Measurements from ENCODE around the gene ATP8B4. TPM values are rescaled to one million over a fixed set of nuclear protein-coding genes. Genes with fewer than 3 reads are reported as not detected.
"Not testable (repeated sequence)": the region's sequence is repeated elsewhere in the genome, so short reads cannot be mapped to it uniquely, and the experiment has no call there.

The ATP8B4 gene
- total RNA-seq, 1 donor from 2014 or later, result 0.98 TPM

- TF ChIP-seq, protein P1, sequence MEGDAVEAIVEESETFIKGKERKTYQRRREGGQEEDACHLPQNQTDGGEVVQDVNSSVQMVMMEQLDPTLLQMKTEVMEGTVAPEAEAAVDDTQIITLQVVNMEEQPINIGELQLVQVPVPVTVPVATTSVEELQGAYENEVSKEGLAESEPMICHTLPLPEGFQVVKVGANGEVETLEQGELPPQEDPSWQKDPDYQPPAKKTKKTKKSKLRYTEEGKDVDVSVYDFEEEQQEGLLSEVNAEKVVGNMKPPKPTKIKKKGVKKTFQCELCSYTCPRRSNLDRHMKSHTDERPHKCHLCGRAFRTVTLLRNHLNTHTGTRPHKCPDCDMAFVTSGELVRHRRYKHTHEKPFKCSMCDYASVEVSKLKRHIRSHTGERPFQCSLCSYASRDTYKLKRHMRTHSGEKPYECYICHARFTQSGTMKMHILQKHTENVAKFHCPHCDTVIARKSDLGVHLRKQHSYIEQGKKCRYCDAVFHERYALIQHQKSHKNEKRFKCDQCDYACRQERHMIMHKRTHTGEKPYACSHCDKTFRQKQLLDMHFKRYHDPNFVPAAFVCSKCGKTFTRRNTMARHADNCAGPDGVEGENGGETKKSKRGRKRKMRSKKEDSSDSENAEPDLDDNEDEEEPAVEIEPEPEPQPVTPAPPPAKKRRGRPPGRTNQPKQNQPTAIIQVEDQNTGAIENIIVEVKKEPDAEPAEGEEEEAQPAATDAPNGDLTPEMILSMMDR (IDR thresholded peaks at IDR 0.05; ENCODE audit: unreplicated experiment), result no peak
- Mint-ChIP-seq H3K36me3 (ENCODE audit: insufficient read depth) (no peaks in the 10 kb centered on the region), H3K4me3 (ENCODE audit: low read depth) (no peak overlapping the region), H3K4me1 (ENCODE audit: low read depth) (no peaks in the 10 kb centered on the region), H3K27me3 (no peaks in the 10 kb centered on the region), H3K9me3 (ENCODE audit: low read depth) (peaks cover 3% of the 10 kb centered on the region), H3K27ac (no peak overlapping the region)
- DNase-seq (ENCODE audit: low spot score, unreplicated experiment), result no peak
These were observed 15.5 kb upstream of the ATP8B4 start for GRCh38 chr15:50134524-50135024.

- H3K4me3 Mint-ChIP-seq (ENCODE audit: low read depth); H3K4me1 Mint-ChIP-seq (ENCODE audit: low read depth); H3K27ac Mint-ChIP-seq; H3K36me3 Mint-ChIP-seq (ENCODE audit: insufficient read depth); DNase-seq (ENCODE audit: low spot score, unreplicated experiment); H3K9me3 Mint-ChIP-seq (ENCODE audit: low read depth); H3K27me3 Mint-ChIP-seq: not testable (repeated sequence)
These were observed 13.4 kb upstream of the ATP8B4 start for GRCh38 chr15:50132251-50132984.

GRCh38 chr15:50131617-50132016 is 12.6 kb upstream of the ATP8B4 start:
- Mint-ChIP-seq H3K27me3 (no peaks in the 10 kb centered on the region), H3K36me3 (ENCODE audit: insufficient read depth) (no peaks in the 10 kb centered on the region), H3K27ac (no peak overlapping the region), H3K4me1 (ENCODE audit: low read depth) (no peaks in the 10 kb centered on the region), H3K4me3 (ENCODE audit: low read depth) (no peak overlapping the region), H3K9me3 (ENCODE audit: low read depth) (peaks cover 3% of the 10 kb centered on the region)
- TF ChIP-seq, protein P1 (IDR thresholded peaks at IDR 0.05; ENCODE audit: unreplicated experiment), result no peak
- DNase-seq (ENCODE audit: low spot score, unreplicated experiment), result no peak

DNA sequence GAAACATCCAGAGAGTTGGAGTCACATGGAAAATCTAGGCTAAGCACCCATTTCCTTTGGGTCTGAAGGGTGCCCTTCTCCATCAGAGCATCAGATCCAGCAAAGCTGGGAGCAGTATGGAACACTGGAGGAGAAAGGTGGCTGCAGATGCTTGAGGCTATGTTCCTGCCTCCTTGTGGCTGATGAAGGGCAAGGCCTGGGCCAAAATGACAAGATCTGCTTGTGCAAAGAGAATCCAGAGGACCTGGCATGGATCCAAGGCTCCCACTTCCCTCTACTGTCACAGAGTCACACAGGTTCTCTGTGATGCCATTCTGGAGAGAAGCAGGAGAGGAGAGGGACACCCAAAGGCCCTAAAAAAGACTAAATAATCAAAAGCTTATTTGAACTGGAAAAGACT is 9.2 kb upstream of the ATP8B4 start:
- TF ChIP-seq, protein P1 (IDR thresholded peaks at IDR 0.05; ENCODE audit: unreplicated experiment), result no peak
- no peak overlapping the region for H3K27ac Mint-ChIP-seq
- H3K36me3 Mint-ChIP-seq (ENCODE audit: insufficient read depth), result no peaks in the 10 kb centered on the region
- DNase-seq (ENCODE audit: low spot score, unreplicated experiment), result no peak
- no peaks in the 10 kb centered on the region for H3K27me3 Mint-ChIP-seq
- no peaks in the 10 kb centered on the region for H3K4me1 Mint-ChIP-seq (ENCODE audit: low read depth)
- no peak overlapping the region for H3K4me3 Mint-ChIP-seq (ENCODE audit: low read depth)
- H3K9me3 Mint-ChIP-seq (ENCODE audit: low read depth), result peaks cover 9% of the 10 kb centered on the region

DNA sequence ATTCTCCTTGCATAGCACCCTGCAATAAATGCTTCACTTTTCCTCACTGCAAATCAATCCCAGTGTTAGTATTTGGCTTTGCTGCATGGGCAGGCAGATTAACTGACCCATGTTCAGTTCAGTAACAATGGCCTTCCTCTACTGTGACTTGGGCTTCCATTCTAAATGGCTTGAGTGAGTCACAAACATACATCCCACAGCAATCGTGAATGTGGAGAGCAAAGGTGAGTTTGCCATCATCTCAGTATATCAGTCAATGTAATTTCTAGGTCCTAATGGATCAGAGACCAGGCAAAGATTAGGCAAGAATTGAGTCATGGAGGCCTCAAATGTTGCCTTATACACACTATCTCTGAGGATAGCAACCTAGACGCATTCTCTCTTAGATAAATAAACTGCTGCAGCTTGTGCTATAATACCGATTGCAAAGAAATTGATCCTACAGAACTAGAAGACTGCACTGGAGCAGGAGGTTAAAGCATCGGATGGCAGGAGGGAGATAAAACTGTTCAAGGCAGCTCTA is 8.3 kb upstream of the ATP8B4 start:
- H3K36me3 Mint-ChIP-seq (ENCODE audit: insufficient read depth), result no peaks in the 10 kb centered on the region
- no peak overlapping the region for H3K4me3 Mint-ChIP-seq (ENCODE audit: low read depth)
- DNase-seq (ENCODE audit: low spot score, unreplicated experiment), result no peak
- H3K9me3 Mint-ChIP-seq (ENCODE audit: low read depth), result peaks cover 6% of the 10 kb centered on the region
- H3K27me3 Mint-ChIP-seq, result no peaks in the 10 kb centered on the region
- H3K27ac Mint-ChIP-seq, result no peak overlapping the region
- no peaks in the 10 kb centered on the region for H3K4me1 Mint-ChIP-seq (ENCODE audit: low read depth)
- TF ChIP-seq, protein P1 (IDR thresholded peaks at IDR 0.05; ENCODE audit: unreplicated experiment), result no peak

- TF ChIP-seq, protein P1 (IDR thresholded peaks at IDR 0.05; ENCODE audit: unreplicated experiment), result no peak
- Mint-ChIP-seq H3K27me3 (no peaks in the 10 kb centered on the region), H3K36me3 (ENCODE audit: insufficient read depth) (no peaks in the 10 kb centered on the region), H3K4me1 (ENCODE audit: low read depth) (no peaks in the 10 kb centered on the region), H3K9me3 (ENCODE audit: low read depth) (peaks cover 6% of the 10 kb centered on the region), H3K27ac (no peak overlapping the region), H3K4me3 (ENCODE audit: low read depth) (no peak overlapping the region)
- DNase-seq (ENCODE audit: low spot score, unreplicated experiment), result no peak
These were observed 7.0 kb upstream of the ATP8B4 start for GRCh38 chr15:50126072-50126471.
